ENCODE data around the gene TRRAP. TPM values are rescaled to one million over a fixed set of nuclear protein-coding genes. Genes with fewer than 3 reads are reported as not detected.

TRRAP gene
- total and polyA plus RNA-seq, 4 donors, result 4.3 to 22.7 (median 10.1) TPM

- TF ChIP-seq ATF3 (IDR thresholded peaks at IDR 0.05) (no peak), RAD21 (IDR thresholded peaks at IDR 0.05) (no peak), NR2F2 (IDR thresholded peaks at IDR 0.05) (no peak)
Observed at GRCh38 chr7:99014113-99014985, 136.0 kb downstream of the TRRAP start (continued).

DNA sequence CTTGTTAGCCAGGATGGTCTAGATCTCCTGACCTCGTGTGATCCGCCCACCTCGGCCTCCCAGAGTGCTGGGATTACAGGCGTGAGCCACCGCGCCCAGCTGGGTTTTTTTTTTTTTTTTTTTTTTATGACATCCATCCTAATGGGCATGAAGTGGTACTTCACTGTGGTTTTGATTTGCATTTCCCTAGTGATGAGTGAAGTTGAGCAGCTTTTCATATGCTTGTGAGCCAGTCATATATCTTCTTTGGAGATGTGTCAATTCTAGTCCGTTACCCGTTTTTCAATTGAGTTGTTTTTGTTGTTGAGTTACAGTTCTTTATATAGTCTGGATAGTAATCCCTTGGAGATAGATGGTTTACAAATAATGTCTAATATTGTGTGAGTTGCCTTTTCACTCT is 137.9 kb downstream of the TRRAP start:
- H3K27ac ChIP-seq (ENCODE audit: low read depth in 1 of 2, low read length in 2 of 2), result no peak overlapping the region
- no peak overlapping the region for H3K4me3 ChIP-seq (ENCODE audit: low read depth in 1 of 3, low read length in 3 of 3)
- H3K27me3 ChIP-seq (ENCODE audit: control insufficient read depth in 4 of 4, insufficient read depth in 4 of 4, low read length in 3 of 4), result no peaks in the 10 kb centered on the region
- H3K4me1 ChIP-seq (ENCODE audit: control insufficient read depth in 4 of 4, insufficient read depth in 4 of 4, low read length in 3 of 4), result peaks cover 0 to 5% (median 1%) of the 10 kb centered on the region in 4 donors
- 97% methylated on average over 8 of the region's 8 CpGs for WGBS
- TF ChIP-seq TAF1 (conservative IDR thresholded peaks at IDR 0.05) (no peak), YY1 (IDR thresholded peaks at IDR 0.05) (no peak), FOXA1 (IDR thresholded peaks at IDR 0.05) (no peak), GABPA (IDR thresholded peaks at IDR 0.05 in 1 of 2, conservative IDR thresholded peaks at IDR 0.05 in 1 of 2) (no peak), SP1 (IDR thresholded peaks at IDR 0.05) (no peak), HNF4A (conservative IDR thresholded peaks at IDR 0.05) (no peak), ATF3 (IDR thresholded peaks at IDR 0.05) (no peak), RAD21 (IDR thresholded peaks at IDR 0.05) (no peak), FOXA2 (IDR thresholded peaks at IDR 0.05) (no peak), JUND (IDR thresholded peaks at IDR 0.05) (no peak), EGR1 (IDR thresholded peaks at IDR 0.05; ENCODE audit: low read depth in 2 of 2) (no peak), RXRA (IDR thresholded peaks at IDR 0.05) (no peak), REST (IDR thresholded peaks at IDR 0.05) (no peak), HNF4G (IDR thresholded peaks at IDR 0.05) (no peak), MAX (IDR thresholded peaks at IDR 0.05) (no peak), NR2F2 (IDR thresholded peaks at IDR 0.05) (no peak)
- TF ChIP-seq, protein P1, sequence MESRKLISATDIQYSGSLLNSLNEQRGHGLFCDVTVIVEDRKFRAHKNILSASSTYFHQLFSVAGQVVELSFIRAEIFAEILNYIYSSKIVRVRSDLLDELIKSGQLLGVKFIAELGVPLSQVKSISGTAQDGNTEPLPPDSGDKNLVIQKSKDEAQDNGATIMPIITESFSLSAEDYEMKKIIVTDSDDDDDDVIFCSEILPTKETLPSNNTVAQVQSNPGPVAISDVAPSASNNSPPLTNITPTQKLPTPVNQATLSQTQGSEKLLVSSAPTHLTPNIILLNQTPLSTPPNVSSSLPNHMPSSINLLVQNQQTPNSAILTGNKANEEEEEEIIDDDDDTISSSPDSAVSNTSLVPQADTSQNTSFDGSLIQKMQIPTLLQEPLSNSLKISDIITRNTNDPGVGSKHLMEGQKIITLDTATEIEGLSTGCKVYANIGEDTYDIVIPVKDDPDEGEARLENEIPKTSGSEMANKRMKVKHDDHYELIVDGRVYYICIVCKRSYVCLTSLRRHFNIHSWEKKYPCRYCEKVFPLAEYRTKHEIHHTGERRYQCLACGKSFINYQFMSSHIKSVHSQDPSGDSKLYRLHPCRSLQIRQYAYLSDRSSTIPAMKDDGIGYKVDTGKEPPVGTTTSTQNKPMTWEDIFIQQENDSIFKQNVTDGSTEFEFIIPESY (IDR thresholded peaks at IDR 0.05), result no peak
- TF ChIP-seq, protein P2, sequence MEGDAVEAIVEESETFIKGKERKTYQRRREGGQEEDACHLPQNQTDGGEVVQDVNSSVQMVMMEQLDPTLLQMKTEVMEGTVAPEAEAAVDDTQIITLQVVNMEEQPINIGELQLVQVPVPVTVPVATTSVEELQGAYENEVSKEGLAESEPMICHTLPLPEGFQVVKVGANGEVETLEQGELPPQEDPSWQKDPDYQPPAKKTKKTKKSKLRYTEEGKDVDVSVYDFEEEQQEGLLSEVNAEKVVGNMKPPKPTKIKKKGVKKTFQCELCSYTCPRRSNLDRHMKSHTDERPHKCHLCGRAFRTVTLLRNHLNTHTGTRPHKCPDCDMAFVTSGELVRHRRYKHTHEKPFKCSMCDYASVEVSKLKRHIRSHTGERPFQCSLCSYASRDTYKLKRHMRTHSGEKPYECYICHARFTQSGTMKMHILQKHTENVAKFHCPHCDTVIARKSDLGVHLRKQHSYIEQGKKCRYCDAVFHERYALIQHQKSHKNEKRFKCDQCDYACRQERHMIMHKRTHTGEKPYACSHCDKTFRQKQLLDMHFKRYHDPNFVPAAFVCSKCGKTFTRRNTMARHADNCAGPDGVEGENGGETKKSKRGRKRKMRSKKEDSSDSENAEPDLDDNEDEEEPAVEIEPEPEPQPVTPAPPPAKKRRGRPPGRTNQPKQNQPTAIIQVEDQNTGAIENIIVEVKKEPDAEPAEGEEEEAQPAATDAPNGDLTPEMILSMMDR (IDR thresholded peaks at IDR 0.05; ENCODE audit: low read depth, low read length, missing input control), result no peak
- H3K9me3 ChIP-seq (ENCODE audit: control insufficient read depth in 4 of 4, low read length in 3 of 4), result no peaks in the 10 kb centered on the region
- no peak for DNase-seq (ENCODE audit: low spot score)
- no peak overlapping the region for H3K9ac ChIP-seq (ENCODE audit: low read depth in 1 of 2, low read length in 2 of 2)
- peaks cover 10 to 39% (median 34%) of the 10 kb centered on the region in 4 donors for H3K36me3 ChIP-seq (ENCODE audit: control insufficient read depth in 4 of 4, insufficient read depth in 3 of 4, low read depth in 1 of 4, low read length in 3 of 4)
